GM19099 (cell line): Measurements from ENCODE around the gene PKP3.

ENCODE experiments used
- POLR2A ChIP-seq: IDR thresholded peaks from 3 replicates; pipeline ENCODE4 v1.6.1; 2011; ENCODE audit warnings: low read depth; ENCODE audit not compliant: insufficient read length; ENCODE audit errors: extremely low read depth

The PKP3 gene

DNA sequence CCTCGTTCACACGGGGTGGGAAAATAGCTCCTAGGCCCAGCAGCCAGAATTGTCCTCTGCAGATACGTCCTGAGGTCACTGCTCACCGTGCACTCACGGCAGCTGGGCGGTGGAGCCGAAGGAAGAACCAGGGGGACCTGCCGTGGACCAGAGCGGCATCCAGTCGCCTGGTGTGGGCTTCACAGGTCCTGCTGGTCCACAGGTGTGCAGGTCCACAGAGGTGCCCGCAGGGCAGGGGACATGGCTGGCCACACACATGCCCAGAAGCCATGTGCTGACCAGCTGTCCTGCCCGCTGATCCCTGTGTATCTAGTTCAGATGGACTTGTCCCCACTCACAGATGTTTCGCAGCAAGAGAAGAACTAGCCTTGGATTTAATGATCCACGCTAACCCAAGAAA, 10.6 kb upstream of the PKP3 start:
- no peak for TF ChIP-seq POLR2A

- TF ChIP-seq POLR2A, result no peak
Measured at GRCh38 chr11:384511-384910, 9.5 kb upstream of the PKP3 start.

DNA sequence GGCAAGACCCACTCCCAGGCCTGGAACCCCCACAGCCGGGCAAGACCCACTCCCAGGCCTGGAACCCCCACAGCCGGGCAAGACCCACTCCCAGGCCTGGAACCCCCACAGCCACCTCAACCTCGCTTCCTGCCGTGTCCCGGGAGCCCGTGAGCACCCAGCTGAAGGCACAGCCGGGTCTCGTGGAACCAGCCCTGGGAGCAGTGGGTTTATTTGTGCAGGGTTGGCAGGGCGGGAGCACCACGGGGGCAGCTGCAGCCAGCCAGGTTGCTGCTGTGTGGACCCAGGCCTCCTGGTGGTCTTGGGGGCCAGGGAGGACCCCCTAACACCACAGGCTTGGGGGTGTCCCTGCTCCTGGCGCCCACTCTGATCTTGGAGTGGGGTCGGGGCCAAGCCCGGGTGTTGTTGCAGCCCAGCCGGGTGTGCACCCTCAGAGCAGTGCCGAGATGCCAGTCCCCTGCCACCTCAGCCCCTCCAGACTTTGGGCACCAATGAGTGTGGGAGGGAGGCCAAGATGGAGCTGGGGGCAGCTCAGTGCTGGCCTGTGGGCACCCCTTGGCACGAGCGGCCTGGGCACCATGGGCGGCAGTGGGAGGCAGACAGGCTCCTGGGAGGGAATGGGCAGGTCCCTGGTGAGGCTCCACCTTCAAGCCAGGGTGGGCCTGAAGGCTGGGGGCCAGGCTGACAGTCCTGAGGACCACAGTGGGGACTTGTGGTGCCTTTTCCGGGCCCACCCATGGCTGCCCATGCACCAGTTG, 8.2 kb upstream of the PKP3 start:
- no peak for TF ChIP-seq POLR2A

DNA sequence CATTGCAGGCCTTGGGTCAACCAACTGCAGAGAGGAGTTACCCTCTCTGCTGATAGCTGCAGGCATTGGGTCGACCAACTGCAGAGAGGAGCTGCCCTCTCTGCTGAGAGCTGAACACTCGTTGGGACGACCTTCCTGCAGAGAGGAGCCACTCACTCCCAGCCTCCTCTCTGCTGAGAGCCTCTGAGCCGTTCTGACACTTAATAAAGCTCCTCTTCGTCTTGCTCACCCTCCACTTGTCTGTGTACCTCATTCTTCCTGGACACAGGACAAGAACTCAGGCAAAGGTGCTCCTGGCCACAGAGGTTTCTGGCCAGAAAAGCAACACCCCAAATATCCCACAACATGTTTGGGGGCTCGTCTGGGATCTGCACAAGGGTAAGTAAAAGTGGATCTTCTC, 7.5 kb upstream of the PKP3 start:
- TF ChIP-seq POLR2A, result no peak

GRCh38 chr11:387193-387793, 6.7 kb upstream of the PKP3 start:
- no peak for TF ChIP-seq POLR2A

DNA sequence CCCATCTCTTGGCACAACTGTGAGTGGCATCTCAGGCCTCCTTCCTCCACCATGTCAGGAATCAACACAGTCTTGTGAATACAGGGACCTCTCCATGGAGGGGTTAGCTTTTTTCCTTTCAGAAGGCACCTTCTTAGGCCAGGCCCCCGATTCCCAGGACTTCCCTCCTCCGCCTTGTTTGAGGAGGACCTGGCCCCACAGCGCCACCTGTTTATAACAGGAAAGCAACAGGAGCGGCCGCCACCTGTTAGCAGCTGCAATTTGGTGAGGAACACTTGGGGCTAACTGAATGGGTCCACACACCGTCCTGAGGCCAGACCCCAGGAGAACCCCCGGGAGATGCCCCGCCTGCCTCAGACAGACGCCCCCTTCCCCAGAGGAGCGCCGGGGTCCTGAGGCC, 3.8 kb upstream of the PKP3 start:
- TF ChIP-seq POLR2A, result no peak

- TF ChIP-seq POLR2A, result no peak
Measured at GRCh38 chr11:391117-392017, 2.6 kb upstream of the PKP3 start.

GRCh38 chr11:392102-392777, 1.8 kb upstream of the PKP3 start:
- TF ChIP-seq POLR2A, result no peak

GRCh38 chr11:393219-394033, 583 bp upstream of the PKP3 start:
- TF ChIP-seq POLR2A, result no peak

DNA sequence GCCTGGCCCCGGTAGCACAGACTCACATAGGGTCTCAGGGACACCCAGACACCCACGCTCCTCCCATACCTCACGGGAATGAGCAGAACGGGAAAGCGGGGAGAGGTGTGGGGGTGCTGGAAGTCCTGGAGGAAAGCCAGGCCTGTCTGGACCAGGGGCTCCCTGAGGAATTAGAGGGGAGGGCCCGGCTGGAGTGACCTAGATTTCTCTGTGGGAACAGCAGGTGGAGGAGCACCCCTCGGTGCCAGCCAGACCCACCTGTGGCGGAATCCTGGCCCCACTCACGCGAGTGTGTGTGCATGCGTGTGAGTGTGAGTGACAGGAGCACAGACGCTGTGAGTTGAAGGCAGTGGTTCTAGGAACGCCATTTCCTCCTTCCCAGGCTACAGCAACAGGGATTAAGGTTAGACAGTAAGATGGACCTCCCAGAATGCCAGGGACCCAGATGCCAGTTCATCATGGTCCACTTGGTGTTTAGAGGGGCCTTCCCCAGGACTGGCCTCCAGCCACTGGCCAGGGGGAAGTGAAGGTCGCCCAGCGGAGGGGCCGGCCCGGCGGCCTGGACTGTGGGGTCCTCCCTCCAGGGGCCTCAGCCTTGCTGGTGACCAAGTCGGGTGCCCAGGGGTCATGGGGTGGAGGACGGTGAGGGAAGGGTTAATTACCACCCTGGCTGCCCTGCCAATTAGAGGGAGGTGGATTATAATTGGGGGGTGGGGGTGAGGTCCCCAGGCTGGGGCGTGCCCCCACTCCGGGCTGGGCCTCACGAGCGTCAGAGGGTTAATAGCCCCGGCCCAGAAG, 1.0 kb downstream of the PKP3 start:
- TF ChIP-seq POLR2A, result no peak

DNA sequence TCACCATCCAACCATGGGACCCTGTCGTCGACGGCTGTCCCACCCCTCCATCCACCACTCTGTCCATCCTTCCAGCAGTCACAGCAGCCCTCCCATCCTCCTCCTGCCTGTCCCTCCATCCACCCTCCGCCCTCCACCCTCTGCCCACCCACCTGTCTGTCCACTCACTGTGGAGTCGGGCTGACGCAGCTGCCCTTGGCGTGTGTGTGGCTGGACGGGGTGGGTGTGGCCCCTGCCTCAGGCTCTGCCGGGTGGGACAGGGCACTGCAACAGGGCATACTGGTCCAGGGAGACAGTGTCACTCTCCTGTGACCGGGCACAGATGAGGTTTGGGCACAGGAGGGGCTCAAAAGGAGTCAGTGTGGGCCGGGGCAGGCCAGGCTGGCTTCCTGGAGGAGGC, 1.9 kb downstream of the PKP3 start:
- TF ChIP-seq POLR2A, result no peak

GRCh38 chr11:396511-396947, 2.5 kb downstream of the PKP3 start:
- no peak for TF ChIP-seq POLR2A

DNA sequence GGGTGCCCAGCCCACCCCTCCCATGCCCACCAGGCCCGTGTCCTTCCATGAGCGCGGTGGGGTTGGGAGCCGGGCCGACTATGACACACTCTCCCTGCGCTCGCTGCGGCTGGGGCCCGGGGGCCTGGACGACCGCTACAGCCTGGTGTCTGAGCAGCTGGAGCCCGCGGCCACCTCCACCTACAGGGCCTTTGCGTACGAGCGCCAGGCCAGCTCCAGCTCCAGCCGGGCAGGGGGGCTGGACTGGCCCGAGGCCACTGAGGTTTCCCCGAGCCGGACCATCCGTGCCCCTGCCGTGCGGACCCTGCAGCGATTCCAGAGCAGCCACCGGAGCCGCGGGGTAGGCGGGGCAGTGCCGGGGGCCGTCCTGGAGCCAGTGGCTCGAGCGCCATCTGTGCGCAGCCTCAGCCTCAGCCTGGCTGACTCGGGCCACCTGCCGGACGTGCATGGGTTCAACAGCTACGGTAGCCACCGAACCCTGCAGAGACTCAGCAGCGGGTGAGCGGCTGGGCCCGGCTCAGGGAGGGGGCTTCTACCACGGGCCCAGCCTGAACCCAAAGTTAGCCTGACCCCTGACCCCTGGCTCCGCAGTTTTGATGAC, 3.0 kb downstream of the PKP3 start:
- TF ChIP-seq POLR2A, result no peak
